DOHH2 (cell line): ENCODE data around the gene FRMPD4.

ENCODE experiments used
- H3F3A ChIP-seq: fragments of 200-600 bp; sonication (generic), shearing (Covaris generic); 2 replicates; pipeline ENCODE4 v1.6.0; 2016; ENCODE audit warnings: antibody characterized with exemption, mild to moderate bottlenecking; ENCODE audit not compliant: control insufficient read depth, insufficient read depth
- H3K27ac ChIP-seq: fragments of 200-600 bp; sonication (generic); 2 replicates; pipeline ENCODE4 v1.5.1; 2014; ENCODE audit warnings: low read depth, mild to moderate bottlenecking, low read length, moderate library complexity
- H3K27me3 ChIP-seq: fragments of 200-600 bp; sonication (generic); 2 replicates; pipeline ENCODE4 v1.6.1; 2014; ENCODE audit warnings: mild to moderate bottlenecking, low read length, mixed read lengths; ENCODE audit not compliant: control insufficient read depth
- H3K36me3 ChIP-seq: fragments of 200-600 bp; sonication (generic); 2 replicates; pipeline ENCODE4 v1.6.1; 2014; ENCODE audit warnings: mild to moderate bottlenecking, low read length, moderate library complexity, mixed read lengths; ENCODE audit not compliant: control insufficient read depth
- H3K4me1 ChIP-seq: fragments of 200-600 bp; sonication (generic); 2 replicates; pipeline ENCODE4 v1.6.1; 2014; ENCODE audit warnings: mild to moderate bottlenecking, low read length, mixed read lengths; ENCODE audit not compliant: control insufficient read depth
- H3K4me2 ChIP-seq: fragments of 200-600 bp; sonication (generic); 2 replicates; pipeline ENCODE4 v1.6.0; 2014; ENCODE audit warnings: mild to moderate bottlenecking, low read length, moderate library complexity
- H3K4me3 ChIP-seq: fragments of 200-600 bp; sonication (generic); 2 replicates; pipeline ENCODE4 v1.5.1; 2014; ENCODE audit warnings: mild to moderate bottlenecking, low read length, mixed read lengths
- H3K79me2 ChIP-seq: fragments of 200-600 bp; sonication (generic); 2 replicates; pipeline ENCODE4 v1.6.1; 2014; ENCODE audit warnings: mild to moderate bottlenecking, low read length, mixed read lengths; ENCODE audit not compliant: control insufficient read depth
- H3K9me2 ChIP-seq: fragments of 200-600 bp; sonication (generic); replicated peaks from 2 replicates; pipeline ENCODE4 v1.6.1; 2014; ENCODE audit warnings: mild to moderate bottlenecking, low read length, mixed read lengths; ENCODE audit not compliant: control insufficient read depth
- H3K9me3 ChIP-seq: fragments of 200-600 bp; sonication (generic); 2 replicates; pipeline ENCODE4 v1.6.1; 2014; ENCODE audit warnings: antibody characterized with exemption, low read length, mixed read lengths; ENCODE audit not compliant: control insufficient read depth, insufficient read depth
- H4K20me1 ChIP-seq: fragments of 200-600 bp; sonication (generic); 2 replicates; pipeline ENCODE4 v1.6.0; 2014; ENCODE audit warnings: low read depth, mild to moderate bottlenecking, antibody characterized with exemption, low read length, moderate library complexity; ENCODE audit not compliant: control insufficient read depth, insufficient read depth
- EZH2phosphoT487 ChIP-seq: fragments of 200-600 bp; sonication (generic); IDR thresholded peaks from 2 replicates; pipeline ENCODE4 v1.6.1; 2017; ENCODE audit warnings: borderline replicate concordance, mild to moderate bottlenecking, antibody characterized with exemption, low read length, moderate library complexity, mixed read lengths
- TF ChIP-seq, protein P1 (sequence below): fragments of 200-600 bp; sonication (generic); IDR thresholded peaks from one replicate; pipeline ENCODE4 v1.5.1; 2014; ENCODE audit warnings: antibody characterized with exemption, mild to moderate bottlenecking, low read depth, low read length; ENCODE audit not compliant: poor library complexity, severe bottlenecking

The FRMPD4 gene

DNA sequence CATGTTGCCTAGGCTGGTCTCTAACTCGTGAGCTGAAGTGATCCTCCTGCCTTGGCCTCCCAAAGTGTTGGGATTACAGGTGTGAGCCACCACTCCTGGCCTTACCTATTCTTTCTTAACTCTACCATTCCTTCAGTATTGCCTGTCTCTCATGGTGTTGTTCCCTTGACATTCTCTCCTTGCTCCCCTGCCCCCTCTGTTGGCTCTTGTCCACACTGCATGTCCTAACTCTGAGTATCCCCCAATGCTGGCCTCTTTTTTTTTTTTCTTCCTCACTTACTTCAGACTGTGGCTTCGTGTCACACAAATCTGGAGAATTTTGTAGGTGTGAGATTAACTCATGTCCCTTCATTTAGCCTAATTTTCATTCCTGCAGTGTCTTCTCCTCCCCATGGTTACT lies 22.9 kb upstream of the FRMPD4 start:
- Histone ChIP-seq H3K36me3 (no peaks in the 10 kb centered on the region), H3K27me3 (no peaks in the 10 kb centered on the region), H3K27ac (no peak overlapping the region), H3K79me2 (no peaks in the 10 kb centered on the region), H3K9me3 (no peaks in the 10 kb centered on the region), H3F3A (no peaks in the 10 kb centered on the region), H4K20me1 (no peaks in the 10 kb centered on the region), H3K4me2 (no peak overlapping the region), H3K4me1 (no peaks in the 10 kb centered on the region), H3K4me3 (no peak overlapping the region), H3K9me2 (no peaks in the 10 kb centered on the region)
- no peak for TF ChIP-seq EZH2phosphoT487
- TF ChIP-seq, protein P1, sequence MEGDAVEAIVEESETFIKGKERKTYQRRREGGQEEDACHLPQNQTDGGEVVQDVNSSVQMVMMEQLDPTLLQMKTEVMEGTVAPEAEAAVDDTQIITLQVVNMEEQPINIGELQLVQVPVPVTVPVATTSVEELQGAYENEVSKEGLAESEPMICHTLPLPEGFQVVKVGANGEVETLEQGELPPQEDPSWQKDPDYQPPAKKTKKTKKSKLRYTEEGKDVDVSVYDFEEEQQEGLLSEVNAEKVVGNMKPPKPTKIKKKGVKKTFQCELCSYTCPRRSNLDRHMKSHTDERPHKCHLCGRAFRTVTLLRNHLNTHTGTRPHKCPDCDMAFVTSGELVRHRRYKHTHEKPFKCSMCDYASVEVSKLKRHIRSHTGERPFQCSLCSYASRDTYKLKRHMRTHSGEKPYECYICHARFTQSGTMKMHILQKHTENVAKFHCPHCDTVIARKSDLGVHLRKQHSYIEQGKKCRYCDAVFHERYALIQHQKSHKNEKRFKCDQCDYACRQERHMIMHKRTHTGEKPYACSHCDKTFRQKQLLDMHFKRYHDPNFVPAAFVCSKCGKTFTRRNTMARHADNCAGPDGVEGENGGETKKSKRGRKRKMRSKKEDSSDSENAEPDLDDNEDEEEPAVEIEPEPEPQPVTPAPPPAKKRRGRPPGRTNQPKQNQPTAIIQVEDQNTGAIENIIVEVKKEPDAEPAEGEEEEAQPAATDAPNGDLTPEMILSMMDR, result peak; percentile 23

DNA sequence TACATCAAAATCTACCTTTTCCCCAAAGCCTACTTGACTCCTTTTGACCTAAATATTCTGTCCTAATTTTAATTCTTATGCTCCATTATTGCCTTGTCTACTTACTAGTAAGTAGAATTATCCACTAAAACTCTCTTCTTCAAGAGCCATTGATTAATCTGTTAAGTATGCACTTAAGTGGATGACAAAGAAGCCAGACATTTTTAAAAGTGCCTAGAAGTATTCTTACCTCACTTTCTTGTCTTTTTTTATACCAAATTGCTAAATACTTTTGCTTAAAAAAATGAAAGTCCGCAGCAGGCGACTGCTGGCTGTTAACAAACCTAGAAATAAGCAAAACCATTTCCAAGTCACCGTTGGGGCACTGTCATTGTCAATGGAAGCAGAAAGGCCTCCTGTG lies 20.1 kb upstream of the FRMPD4 start:
- no peak overlapping the region for H3K4me2 ChIP-seq
- TF ChIP-seq EZH2phosphoT487, result no peak
- TF ChIP-seq, protein P1, result no peak
- no peak overlapping the region for H3K27ac ChIP-seq
- H3K27me3 ChIP-seq, result no peaks in the 10 kb centered on the region
- no peaks in the 10 kb centered on the region for H3K79me2 ChIP-seq
- no peaks in the 10 kb centered on the region for H3F3A ChIP-seq
- H3K36me3 ChIP-seq, result no peaks in the 10 kb centered on the region
- H3K9me3 ChIP-seq, result no peaks in the 10 kb centered on the region
- no peaks in the 10 kb centered on the region for H3K9me2 ChIP-seq
- no peaks in the 10 kb centered on the region for H4K20me1 ChIP-seq
- H3K4me3 ChIP-seq, result no peak overlapping the region
- H3K4me1 ChIP-seq, result no peaks in the 10 kb centered on the region

DNA sequence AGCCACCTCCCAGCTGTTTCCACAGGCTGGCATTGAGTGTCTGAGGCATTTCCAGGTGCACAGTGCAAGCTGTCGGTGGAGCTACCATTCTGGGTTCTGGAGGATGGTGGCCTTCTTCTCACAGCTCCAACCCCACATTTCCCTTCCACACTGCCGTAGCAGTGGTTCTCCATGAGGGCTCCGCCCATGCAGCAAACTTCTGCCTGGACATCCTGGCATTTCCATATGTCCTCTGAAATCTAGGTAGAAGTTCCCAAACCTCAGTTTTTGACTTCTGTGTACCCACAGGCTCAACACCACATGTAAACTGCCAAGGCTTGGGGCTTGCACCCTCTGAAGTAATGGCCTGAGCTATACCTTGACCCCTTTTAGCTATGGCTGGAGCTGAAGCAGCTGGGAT lies 10.3 kb upstream of the FRMPD4 start:
- TF ChIP-seq, protein P1, result no peak

DNA sequence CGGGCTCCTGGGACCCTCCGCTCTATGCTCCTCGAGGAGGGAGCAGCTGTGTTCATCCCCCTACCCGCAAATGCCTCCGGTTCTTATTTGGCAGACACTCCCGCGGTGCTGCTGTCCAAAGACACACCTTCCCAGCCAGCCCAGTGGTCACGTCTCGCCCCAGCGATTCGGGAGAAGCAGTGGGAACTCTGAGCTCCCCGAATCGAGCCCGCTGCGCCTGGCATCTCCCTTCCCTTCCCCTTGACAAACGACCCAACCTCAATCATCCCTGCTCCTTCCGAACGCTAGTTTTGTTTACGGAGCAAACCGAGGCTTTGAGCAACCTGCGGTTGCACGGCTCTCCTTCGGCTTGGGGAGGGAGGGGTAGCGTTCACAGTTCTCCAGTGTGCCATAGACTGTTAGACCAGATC lies 317 bp upstream of the FRMPD4 start:
- H3K27me3 ChIP-seq, result no peaks in the 10 kb centered on the region
- no peaks in the 10 kb centered on the region for H3K9me3 ChIP-seq
- no peak overlapping the region for H3K4me3 ChIP-seq
- no peaks in the 10 kb centered on the region for H3K9me2 ChIP-seq
- H3F3A ChIP-seq, result no peaks in the 10 kb centered on the region
- no peaks in the 10 kb centered on the region for H3K79me2 ChIP-seq
- no peaks in the 10 kb centered on the region for H3K4me1 ChIP-seq
- TF ChIP-seq EZH2phosphoT487, result no peak
- TF ChIP-seq, protein P1, result no peak
- no peak overlapping the region for H3K27ac ChIP-seq
- no peaks in the 10 kb centered on the region for H3K36me3 ChIP-seq
- no peak overlapping the region for H3K4me2 ChIP-seq
- H4K20me1 ChIP-seq, result no peaks in the 10 kb centered on the region

More for the DNA sequence above, 10.3 kb upstream of the FRMPD4 start:
- Histone ChIP-seq H3K79me2 (no peaks in the 10 kb centered on the region), H3K9me3 (peaks cover 4% of the 10 kb centered on the region; the same call in 1 of the 2 replicates), H3K27ac (no peak overlapping the region), H3K4me1 (no peaks in the 10 kb centered on the region), H3K9me2 (no peaks in the 10 kb centered on the region), H3K4me2 (no peak overlapping the region), H4K20me1 (no peaks in the 10 kb centered on the region), H3F3A (no peaks in the 10 kb centered on the region), H3K27me3 (no peaks in the 10 kb centered on the region), H3K4me3 (no peak overlapping the region), H3K36me3 (no peaks in the 10 kb centered on the region)
